ENCODE results near the gene LGALS4.

GRCh38 chr19:38784224-38784623, 28.5 kb downstream of the LGALS4 start:
- TF ChIP-seq CTCF (IDR thresholded peaks at IDR 0.05) = no peak
- no peak for TF ChIP-seq EP300 (IDR thresholded peaks at IDR 0.05; ENCODE audit: borderline replicate concordance in 1 of 2, low read depth in 1 of 2, low read length in 1 of 2)
- TF ChIP-seq MAX (IDR thresholded peaks at IDR 0.05; ENCODE audit: low read depth) = no peak
- no peak for TF ChIP-seq MEF2A (IDR thresholded peaks at IDR 0.05; ENCODE audit: borderline replicate concordance, low read depth)
- no peak for TF ChIP-seq YY1 (IDR thresholded peaks at IDR 0.05; ENCODE audit: low read depth)
- no peak for TF ChIP-seq RXRA (IDR thresholded peaks at IDR 0.05; ENCODE audit: borderline replicate concordance, low read depth)
- no peak for TF ChIP-seq EZH2phosphoT487 (IDR thresholded peaks at IDR 0.05; ENCODE audit: borderline replicate concordance, low read depth)
- TF ChIP-seq RAD21 (IDR thresholded peaks at IDR 0.05; ENCODE audit: low read length) = no peak
